ENCODE results near the gene MND1.

The MND1 gene, protein sequence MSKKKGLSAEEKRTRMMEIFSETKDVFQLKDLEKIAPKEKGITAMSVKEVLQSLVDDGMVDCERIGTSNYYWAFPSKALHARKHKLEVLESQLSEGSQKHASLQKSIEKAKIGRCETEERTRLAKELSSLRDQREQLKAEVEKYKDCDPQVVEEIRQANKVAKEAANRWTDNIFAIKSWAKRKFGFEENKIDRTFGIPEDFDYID

GRCh38 chr4:153344131-153345011 is at the start of gene MND1:
Gene MND1, plus strand, starts transcription at chr4:153344688. Its CDS starts 50 bp downstream, at chr4:153344738.
- DNase-seq: peak; percentile 95

- DNase-seq: no peak
Observed at GRCh38 chr4:153295131-153295755, 49.2 kb upstream of the MND1 start.

- DNase-seq: no peak
Observed at GRCh38 chr4:153296040-153296823, 48.3 kb upstream of the MND1 start.

- no peak for DNase-seq
Observed at GRCh38 chr4:153297116-153297515, 47.4 kb upstream of the MND1 start.

DNA sequence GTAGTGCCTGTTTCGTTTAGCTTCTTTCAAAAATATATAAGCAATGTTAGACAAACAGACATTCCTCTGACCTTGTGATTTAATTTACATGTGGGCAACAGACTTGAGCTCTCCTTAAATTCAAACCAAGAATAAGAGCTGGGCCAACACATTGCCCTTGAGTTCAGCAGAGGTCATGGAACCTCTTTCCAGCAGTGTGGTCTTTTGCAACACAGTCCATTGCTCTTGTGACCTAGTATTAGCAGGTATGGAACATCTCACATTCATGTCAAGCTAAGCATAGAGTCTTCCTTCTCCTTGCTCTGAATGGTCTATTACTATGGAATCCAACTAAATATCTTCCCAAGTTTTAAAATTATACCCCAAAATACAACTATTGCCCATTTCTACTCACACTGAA is 33.7 kb upstream of the MND1 start:
- no peak for DNase-seq

- no peak for DNase-seq
Observed at GRCh38 chr4:153314915-153315314, 29.6 kb upstream of the MND1 start.

GRCh38 chr4:153318696-153319320 is 25.7 kb upstream of the MND1 start:
- no peak for DNase-seq

- DNase-seq: no peak
Observed at GRCh38 chr4:153322791-153323190, 21.7 kb upstream of the MND1 start.

GRCh38 chr4:153324046-153324445 is 20.4 kb upstream of the MND1 start:
- DNase-seq: no peak

DNA sequence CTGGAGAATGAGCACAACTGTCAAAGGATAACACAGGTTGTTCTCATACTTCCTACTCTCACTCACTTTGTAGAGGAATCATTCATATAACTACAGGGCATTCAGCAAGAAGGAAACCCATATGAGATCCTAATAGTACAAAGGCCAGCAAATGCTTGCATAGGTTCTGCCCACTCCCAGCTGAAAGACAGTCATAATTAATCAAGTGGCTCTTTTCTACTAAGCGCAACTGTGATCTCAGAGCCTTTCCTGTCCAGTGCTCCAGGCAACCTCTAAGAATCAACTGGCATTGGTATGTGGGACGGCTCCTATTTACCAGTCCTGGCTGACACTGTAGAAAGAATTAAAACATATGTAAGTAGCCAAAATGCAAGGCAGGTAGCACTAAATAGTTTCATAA is 18.9 kb upstream of the MND1 start:
- no peak for DNase-seq

DNA sequence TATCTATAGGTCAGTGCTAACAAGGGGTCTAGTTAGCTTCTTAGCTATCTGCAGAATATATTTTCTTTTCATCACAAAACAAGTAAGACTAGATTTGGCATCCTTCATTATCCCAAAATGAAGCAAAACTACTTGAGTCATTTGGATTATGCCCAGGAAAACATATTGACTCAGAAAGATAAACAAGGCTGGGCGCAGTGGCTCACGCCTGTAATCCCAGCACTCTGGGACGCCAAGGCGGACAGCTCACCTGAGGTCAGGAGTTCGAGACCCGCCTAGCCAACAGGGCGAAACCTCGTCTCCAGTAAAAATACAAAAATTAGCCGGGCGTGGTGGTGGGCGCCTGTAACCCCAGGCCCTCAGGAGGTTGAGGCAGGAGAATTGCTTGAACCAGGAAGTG is 18.0 kb upstream of the MND1 start:
- DNase-seq: no peak

DNA sequence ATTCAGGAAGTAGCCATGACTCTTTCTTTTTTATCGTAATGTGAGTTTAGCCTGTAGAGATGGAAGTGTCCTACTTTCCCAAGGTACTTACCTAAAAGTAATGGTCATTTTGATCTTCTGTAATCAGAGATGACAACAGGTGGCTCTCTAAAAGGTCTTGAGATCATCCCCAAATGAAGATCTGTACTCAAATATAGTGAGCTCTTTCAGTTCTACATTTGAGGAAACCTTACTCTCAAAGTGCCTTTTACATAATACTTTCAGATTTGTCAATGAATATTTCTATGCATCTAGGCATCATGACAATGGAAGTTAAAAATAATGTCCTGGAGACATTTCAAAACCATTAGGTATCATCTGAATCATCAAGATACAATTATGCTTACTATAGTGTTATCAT is 17.2 kb upstream of the MND1 start:
- no peak for DNase-seq

DNA sequence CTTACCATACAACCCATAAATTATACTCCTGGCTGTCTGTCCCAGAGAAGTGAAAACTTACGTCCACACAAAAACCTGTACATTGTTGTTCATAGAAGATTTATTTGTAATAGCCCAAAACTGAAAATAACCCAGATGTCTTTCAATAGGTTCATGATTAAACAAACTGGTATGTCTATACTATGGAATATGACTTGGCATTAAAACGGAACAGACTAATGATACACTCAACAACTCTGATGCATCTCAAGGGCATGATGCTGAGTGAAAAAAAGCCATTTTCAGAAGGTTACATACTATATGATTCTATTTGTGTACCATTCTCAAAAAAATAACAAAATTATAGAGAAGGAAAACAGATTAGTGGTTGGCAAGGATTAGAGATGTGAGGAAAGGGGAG is 11.6 kb upstream of the MND1 start:
- DNase-seq: no peak

- DNase-seq: no peak
Observed at GRCh38 chr4:153333874-153334273, 10.6 kb upstream of the MND1 start.

- DNase-seq: no peak
Observed at GRCh38 chr4:153335665-153336064, 8.8 kb upstream of the MND1 start.

- DNase-seq: no peak
Observed at GRCh38 chr4:153337686-153338085, 6.8 kb upstream of the MND1 start.

DNA sequence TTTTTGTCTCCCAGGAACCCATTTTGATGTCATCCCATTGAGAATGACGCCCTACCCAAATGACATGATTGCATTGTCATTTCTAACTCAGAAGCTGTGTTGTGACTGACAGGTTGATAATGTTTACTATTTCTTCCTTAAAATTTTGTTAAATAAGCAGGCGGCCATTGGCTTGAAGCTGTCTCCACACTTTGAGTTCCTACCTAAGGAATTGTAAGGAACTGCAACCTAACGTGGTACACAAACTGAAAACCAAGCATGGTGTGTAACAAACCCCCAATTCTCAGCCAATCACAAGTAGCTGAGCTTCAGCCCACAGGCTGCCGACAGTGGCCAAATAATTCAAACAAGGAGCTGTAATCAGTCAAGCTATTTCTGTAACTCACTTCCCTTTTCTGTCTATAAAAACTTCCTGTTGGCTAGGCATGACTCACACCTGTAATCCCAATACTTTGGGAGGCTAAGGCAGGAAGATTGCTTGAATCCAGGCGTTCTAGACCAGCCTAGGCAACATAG is 2.9 kb upstream of the MND1 start:
- no peak for DNase-seq

- DNase-seq: no peak
Observed at GRCh38 chr4:153342751-153343552, 1.5 kb upstream of the MND1 start.

GRCh38 chr4:153345012-153345981 is 809 bp downstream of the MND1 start:
- peak; percentile 82 for DNase-seq

DNA sequence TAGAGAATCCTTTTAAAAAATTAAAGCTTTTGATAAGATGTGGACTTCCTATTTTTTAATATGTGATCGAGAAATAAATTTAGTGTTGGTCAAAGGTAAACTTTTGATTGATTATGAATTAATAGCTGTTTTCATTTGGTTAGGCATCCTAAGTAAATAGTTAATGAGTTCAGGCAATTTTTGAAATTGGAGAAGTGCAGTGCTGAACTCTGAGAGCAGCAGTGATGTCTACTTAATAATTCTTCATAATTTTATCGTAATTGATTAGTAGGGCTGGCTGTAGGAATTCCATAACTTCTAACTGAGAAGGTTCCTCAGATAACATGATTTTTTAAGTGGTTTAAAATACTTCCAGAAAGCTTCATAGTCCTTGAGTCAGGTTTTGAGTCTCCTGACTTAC is 1.5 kb downstream of the MND1 start:
- no peak for DNase-seq
